HepG2 (cell line): ENCODE measurements around the gene RARS2.

Experiments
- ATRX ChIP-seq: sonication (generic); formaldehyde crosslinking; IDR thresholded peaks from 2 replicates; pipeline ENCODE4 v1.4.0; 2020; ENCODE audit warnings: missing genetic modification reagents, borderline replicate concordance
- MAZ ChIP-seq, 2 experiments: sonication (generic) in 1 of 2; formaldehyde crosslinking in 1 of 2; IDR thresholded peaks; 2 replicates each; pipeline versions ENCODE4 v1.5.0 to v1.6.1; 2012 to 2020; ENCODE audit warnings: low read depth in 2 of 2, mild to moderate bottlenecking in 2 of 2, borderline replicate concordance in 1 of 2, improper control_type of control experiment in 1 of 2, low read length in 1 of 2, missing genetic modification reagents in 1 of 2, moderate library complexity in 1 of 2
- MBD4 ChIP-seq: IDR thresholded peaks from 2 replicates; pipeline ENCODE4 v1.6.1; 2012; ENCODE audit warnings: low read length, inconsistent platforms, borderline replicate concordance
- MTA3 ChIP-seq: sonication (generic); formaldehyde crosslinking; IDR thresholded peaks from 2 replicates; pipeline ENCODE4 v1.4.0; 2020; ENCODE audit warnings: missing genetic modification reagents
- PATZ1 ChIP-seq: sonication (generic); formaldehyde crosslinking; IDR thresholded peaks from 2 replicates; pipeline ENCODE4 v1.4.0; 2020; ENCODE audit warnings: missing genetic modification reagents
- RNF219 ChIP-seq: sonication (generic); formaldehyde crosslinking; IDR thresholded peaks from 2 replicates; pipeline ENCODE4 v1.5.0; 2020; ENCODE audit warnings: mild to moderate bottlenecking, missing genetic modification reagents
- SSRP1 ChIP-seq: IDR thresholded peaks from 2 replicates; pipeline ENCODE4 v1.6.1; 2016; ENCODE audit warnings: control low read depth
- TFAP4 ChIP-seq: sonication (generic); IDR thresholded peaks from 2 replicates; pipeline ENCODE4 v1.6.1; 2016; ENCODE audit warnings: low read depth, borderline replicate concordance
- ZBTB43 ChIP-seq: sonication (generic); formaldehyde crosslinking; conservative IDR thresholded peaks from 2 replicates; pipeline ENCODE4 v1.4.0; 2020; ENCODE audit warnings: missing genetic modification reagents
- ZBTB8A ChIP-seq: sonication (generic); formaldehyde crosslinking; IDR thresholded peaks from 2 replicates; pipeline ENCODE4 v1.4.0; 2020; ENCODE audit warnings: mild to moderate bottlenecking, low read depth, missing genetic modification reagents, borderline replicate concordance
- ZFP91 ChIP-seq: sonication (generic); formaldehyde crosslinking; IDR thresholded peaks from 2 replicates; pipeline ENCODE4 v1.9.0; 2022; ENCODE audit warnings: missing genetic modification reagents, mild to moderate bottlenecking, borderline replicate concordance
- ZNF441 ChIP-seq: sonication (generic); formaldehyde crosslinking; IDR thresholded peaks from 2 replicates; pipeline ENCODE4 v1.7.0; 2021; ENCODE audit warnings: missing genetic modification reagents, borderline replicate concordance
- TF ChIP-seq, protein P1 (sequence below): sonication (generic); formaldehyde crosslinking; IDR thresholded peaks from 2 replicates; pipeline ENCODE4 v1.4.0; 2020; ENCODE audit warnings: missing genetic modification reagents
- TF ChIP-seq, protein P2 (sequence below): sonication (generic); formaldehyde crosslinking; IDR thresholded peaks from 2 replicates; pipeline ENCODE4 v1.5.0; 2020; ENCODE audit warnings: mild to moderate bottlenecking, missing genetic modification reagents, moderate library complexity

DNA sequence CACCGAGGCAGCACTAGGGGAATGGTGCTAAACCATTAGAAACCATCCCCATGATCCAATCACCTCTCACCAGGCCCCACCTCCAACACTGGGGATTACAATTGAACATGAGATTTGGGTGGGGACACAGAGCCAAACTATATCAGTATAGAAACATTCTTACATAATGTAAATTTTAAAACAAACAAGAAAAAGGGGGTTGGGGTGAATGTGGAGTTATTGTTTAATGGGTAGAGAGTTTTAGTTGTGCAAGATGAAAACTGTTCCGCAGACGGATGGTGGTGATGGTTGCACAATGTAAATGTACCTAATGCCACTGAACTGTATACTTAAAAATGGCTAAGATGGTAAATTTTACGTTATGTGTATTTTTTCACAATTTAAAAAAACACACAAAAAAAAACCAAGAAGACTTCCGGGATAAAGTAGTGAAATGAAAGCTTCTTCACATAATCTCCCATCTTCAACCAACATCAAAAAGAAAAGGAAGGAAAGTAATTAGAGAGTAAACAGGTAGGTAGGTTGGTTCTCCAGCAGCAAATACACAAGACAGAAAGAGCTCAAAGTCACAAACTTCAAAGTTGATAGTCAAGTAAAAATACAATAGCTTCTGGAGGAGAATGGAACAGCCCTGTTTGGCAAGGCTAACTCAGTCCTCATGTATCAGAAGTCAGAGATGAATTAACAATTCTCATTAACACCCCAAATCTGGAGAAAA is 16.3 kb downstream of the RARS2 start:
- no peak for TF ChIP-seq ZNF441 (CRISPR knock-in tag)
- TF ChIP-seq TFAP4 = no peak
- no peak for TF ChIP-seq RNF219 (CRISPR knock-in tag)
- no peak for TF ChIP-seq SSRP1 (CRISPR knock-in tag)
- TF ChIP-seq PATZ1 (CRISPR knock-in tag) = no peak
- TF ChIP-seq, protein P1, sequence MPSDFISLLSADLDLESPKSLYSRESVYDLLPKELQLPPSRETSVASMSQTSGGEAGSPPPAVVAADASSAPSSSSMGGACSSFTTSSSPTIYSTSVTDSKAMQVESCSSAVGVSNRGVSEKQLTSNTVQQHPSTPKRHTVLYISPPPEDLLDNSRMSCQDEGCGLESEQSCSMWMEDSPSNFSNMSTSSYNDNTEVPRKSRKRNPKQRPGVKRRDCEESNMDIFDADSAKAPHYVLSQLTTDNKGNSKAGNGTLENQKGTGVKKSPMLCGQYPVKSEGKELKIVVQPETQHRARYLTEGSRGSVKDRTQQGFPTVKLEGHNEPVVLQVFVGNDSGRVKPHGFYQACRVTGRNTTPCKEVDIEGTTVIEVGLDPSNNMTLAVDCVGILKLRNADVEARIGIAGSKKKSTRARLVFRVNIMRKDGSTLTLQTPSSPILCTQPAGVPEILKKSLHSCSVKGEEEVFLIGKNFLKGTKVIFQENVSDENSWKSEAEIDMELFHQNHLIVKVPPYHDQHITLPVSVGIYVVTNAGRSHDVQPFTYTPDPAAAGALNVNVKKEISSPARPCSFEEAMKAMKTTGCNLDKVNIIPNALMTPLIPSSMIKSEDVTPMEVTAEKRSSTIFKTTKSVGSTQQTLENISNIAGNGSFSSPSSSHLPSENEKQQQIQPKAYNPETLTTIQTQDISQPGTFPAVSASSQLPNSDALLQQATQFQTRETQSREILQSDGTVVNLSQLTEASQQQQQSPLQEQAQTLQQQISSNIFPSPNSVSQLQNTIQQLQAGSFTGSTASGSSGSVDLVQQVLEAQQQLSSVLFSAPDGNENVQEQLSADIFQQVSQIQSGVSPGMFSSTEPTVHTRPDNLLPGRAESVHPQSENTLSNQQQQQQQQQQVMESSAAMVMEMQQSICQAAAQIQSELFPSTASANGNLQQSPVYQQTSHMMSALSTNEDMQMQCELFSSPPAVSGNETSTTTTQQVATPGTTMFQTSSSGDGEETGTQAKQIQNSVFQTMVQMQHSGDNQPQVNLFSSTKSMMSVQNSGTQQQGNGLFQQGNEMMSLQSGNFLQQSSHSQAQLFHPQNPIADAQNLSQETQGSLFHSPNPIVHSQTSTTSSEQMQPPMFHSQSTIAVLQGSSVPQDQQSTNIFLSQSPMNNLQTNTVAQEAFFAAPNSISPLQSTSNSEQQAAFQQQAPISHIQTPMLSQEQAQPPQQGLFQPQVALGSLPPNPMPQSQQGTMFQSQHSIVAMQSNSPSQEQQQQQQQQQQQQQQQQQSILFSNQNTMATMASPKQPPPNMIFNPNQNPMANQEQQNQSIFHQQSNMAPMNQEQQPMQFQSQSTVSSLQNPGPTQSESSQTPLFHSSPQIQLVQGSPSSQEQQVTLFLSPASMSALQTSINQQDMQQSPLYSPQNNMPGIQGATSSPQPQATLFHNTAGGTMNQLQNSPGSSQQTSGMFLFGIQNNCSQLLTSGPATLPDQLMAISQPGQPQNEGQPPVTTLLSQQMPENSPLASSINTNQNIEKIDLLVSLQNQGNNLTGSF (CRISPR knock-in tag) = no peak
- TF ChIP-seq MTA3 (CRISPR knock-in tag) = no peak
- TF ChIP-seq ZFP91 (CRISPR knock-in tag) = no peak
- no peak for TF ChIP-seq ZBTB8A (CRISPR knock-in tag)
- TF ChIP-seq ZBTB43 (CRISPR knock-in tag) = no peak
- no peak for TF ChIP-seq ATRX (CRISPR knock-in tag)
- TF ChIP-seq, protein P2, sequence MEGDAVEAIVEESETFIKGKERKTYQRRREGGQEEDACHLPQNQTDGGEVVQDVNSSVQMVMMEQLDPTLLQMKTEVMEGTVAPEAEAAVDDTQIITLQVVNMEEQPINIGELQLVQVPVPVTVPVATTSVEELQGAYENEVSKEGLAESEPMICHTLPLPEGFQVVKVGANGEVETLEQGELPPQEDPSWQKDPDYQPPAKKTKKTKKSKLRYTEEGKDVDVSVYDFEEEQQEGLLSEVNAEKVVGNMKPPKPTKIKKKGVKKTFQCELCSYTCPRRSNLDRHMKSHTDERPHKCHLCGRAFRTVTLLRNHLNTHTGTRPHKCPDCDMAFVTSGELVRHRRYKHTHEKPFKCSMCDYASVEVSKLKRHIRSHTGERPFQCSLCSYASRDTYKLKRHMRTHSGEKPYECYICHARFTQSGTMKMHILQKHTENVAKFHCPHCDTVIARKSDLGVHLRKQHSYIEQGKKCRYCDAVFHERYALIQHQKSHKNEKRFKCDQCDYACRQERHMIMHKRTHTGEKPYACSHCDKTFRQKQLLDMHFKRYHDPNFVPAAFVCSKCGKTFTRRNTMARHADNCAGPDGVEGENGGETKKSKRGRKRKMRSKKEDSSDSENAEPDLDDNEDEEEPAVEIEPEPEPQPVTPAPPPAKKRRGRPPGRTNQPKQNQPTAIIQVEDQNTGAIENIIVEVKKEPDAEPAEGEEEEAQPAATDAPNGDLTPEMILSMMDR (CRISPR knock-in tag) = no peak
- TF ChIP-seq MBD4 = no peak
- TF ChIP-seq MAZ (IDR thresholded peaks at IDR 0.05; ENCODE audit: borderline replicate concordance, low read depth, low read length) = no peak
- no peak for TF ChIP-seq MAZ (CRISPR knock-in tag; IDR thresholded peaks at IDR 0.05; ENCODE audit: low read depth)
